ENCODE data around the gene BARX2.

The BARX2 gene

DNA sequence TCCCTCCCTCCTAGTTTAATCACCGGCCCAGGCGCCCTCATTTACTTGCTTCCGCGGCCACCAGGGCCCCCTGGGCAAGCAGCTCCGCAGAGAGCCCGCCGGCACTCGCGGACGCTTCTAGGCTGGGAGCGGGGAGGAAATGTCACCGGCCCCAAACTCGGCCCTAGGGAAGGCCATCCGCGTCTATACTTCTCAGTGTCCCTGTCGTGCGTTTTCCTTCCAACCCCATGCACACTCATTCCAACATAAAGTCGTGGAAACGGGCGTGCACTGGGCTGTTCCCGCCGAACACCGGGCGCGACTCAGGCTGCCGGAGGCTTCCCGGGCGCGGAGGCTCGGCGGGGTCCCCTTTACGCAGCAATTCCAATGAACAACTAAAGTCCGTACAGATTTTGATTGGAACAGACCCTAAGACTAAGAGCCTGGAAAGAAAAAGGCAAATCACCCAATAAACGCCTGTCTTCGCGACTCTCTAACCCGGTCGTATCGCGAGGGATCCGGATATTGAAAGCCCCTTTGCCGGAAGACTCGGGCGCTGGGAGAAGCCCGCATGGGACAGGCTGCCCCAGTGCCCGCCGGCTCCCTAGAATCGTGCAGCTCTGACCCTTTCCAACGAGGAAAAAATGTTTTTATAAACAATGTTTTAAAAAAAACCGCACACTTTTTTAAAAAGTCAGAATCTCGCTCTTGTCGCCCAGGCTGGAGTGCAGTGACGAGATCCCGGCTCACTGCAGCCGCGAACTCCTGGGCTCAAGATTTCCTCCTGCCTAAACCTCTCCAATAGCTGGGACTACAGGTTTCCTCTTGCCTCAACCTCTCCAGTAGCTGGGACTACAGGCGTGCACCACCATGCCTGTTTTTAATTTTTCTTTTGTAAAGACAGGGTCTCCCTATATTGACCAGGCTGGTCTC, 1.3 kb upstream of the BARX2 start:
- no peak for DNase-seq (ENCODE audit: low read depth)
- no peak overlapping the region for H3K4me3 ChIP-seq (ENCODE audit: control insufficient read depth, low read depth, low read length)
- TF ChIP-seq, protein P1, sequence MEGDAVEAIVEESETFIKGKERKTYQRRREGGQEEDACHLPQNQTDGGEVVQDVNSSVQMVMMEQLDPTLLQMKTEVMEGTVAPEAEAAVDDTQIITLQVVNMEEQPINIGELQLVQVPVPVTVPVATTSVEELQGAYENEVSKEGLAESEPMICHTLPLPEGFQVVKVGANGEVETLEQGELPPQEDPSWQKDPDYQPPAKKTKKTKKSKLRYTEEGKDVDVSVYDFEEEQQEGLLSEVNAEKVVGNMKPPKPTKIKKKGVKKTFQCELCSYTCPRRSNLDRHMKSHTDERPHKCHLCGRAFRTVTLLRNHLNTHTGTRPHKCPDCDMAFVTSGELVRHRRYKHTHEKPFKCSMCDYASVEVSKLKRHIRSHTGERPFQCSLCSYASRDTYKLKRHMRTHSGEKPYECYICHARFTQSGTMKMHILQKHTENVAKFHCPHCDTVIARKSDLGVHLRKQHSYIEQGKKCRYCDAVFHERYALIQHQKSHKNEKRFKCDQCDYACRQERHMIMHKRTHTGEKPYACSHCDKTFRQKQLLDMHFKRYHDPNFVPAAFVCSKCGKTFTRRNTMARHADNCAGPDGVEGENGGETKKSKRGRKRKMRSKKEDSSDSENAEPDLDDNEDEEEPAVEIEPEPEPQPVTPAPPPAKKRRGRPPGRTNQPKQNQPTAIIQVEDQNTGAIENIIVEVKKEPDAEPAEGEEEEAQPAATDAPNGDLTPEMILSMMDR (conservative IDR thresholded peaks at IDR 0.05; ENCODE audit: control insufficient read depth, insufficient read depth, low read depth, low read length), result no peak

GRCh38 chr11:129374993-129375750, 476 bp upstream of the BARX2 start:
- H3K4me3 ChIP-seq (ENCODE audit: control insufficient read depth, low read depth, low read length), result no peak overlapping the region
- TF ChIP-seq, protein P1 (conservative IDR thresholded peaks at IDR 0.05; ENCODE audit: control insufficient read depth, insufficient read depth, low read depth, low read length), result no peak
- DNase-seq (ENCODE audit: low read depth), result no peak

GRCh38 chr11:129376658-129377341, 1.2 kb downstream of the BARX2 start:
- no peak for DNase-seq (ENCODE audit: low read depth)
- H3K4me3 ChIP-seq (ENCODE audit: control insufficient read depth, low read depth, low read length), result no peak overlapping the region
- TF ChIP-seq, protein P1 (conservative IDR thresholded peaks at IDR 0.05; ENCODE audit: control insufficient read depth, insufficient read depth, low read depth, low read length), result no peak

DNA sequence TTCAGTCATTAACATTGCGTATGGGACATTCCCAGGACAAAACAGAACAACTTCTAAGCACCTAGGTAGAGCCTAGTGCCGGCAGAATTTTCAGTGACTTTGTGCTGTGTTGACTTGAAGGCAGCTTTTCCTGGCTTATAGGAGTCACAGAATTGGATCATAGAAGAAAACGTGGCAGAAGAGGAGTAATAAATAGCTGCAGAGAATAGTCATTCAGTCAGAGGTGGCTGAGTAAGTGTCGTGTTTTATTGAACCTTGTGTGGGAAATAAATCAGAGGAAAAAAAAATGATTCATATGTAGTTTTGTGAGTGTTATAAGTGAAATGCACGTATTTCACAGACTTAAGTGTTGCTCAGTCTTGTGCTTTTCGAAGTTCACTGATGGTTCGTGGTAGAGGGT, 2.1 kb downstream of the BARX2 start:
- no peak overlapping the region for H3K4me3 ChIP-seq (ENCODE audit: control insufficient read depth, low read depth, low read length)
- no peak for DNase-seq (ENCODE audit: low read depth)
- TF ChIP-seq, protein P1 (conservative IDR thresholded peaks at IDR 0.05; ENCODE audit: control insufficient read depth, insufficient read depth, low read depth, low read length), result no peak

- TF ChIP-seq, protein P1 (conservative IDR thresholded peaks at IDR 0.05; ENCODE audit: control insufficient read depth, insufficient read depth, low read depth, low read length), result no peak
- no peak for DNase-seq (ENCODE audit: low read depth)
- H3K4me3 ChIP-seq (ENCODE audit: control insufficient read depth, low read depth, low read length), result no peak overlapping the region
Measured at GRCh38 chr11:129380413-129380812, 4.8 kb downstream of the BARX2 start.

- no peak overlapping the region for H3K4me3 ChIP-seq (ENCODE audit: control insufficient read depth, low read depth, low read length)
- no peak for DNase-seq (ENCODE audit: low read depth)
- TF ChIP-seq, protein P1 (conservative IDR thresholded peaks at IDR 0.05; ENCODE audit: control insufficient read depth, insufficient read depth, low read depth, low read length), result no peak
Measured at GRCh38 chr11:129382583-129382982, 6.9 kb downstream of the BARX2 start.
